Activated naive CD4-positive, alpha-beta T cell treated with anti-CD3 and anti-CD28 coated beads, Interleukin-2, amount 50 U/mL, for 24 hours (primary cell): ENCODE results near the gene FAM151A.

Source experiments
- H3K27ac Mint-ChIP-seq: one replicate; pipeline ENCODE4 v1.8.0; 2021; ENCODE audit warnings: mild to moderate bottlenecking, mixed read lengths
- H3K27me3 Mint-ChIP-seq: one replicate; pipeline ENCODE4 v1.8.0; 2021; ENCODE audit warnings: mixed read lengths
- H3K36me3 Mint-ChIP-seq: one replicate; pipeline ENCODE4 v1.8.0; 2021; ENCODE audit warnings: mixed read lengths
- H3K4me1 Mint-ChIP-seq: one replicate; pipeline ENCODE4 v1.8.0; 2021; ENCODE audit warnings: mixed read lengths
- H3K4me3 Mint-ChIP-seq: one replicate; pipeline ENCODE4 v1.8.0; 2021; ENCODE audit warnings: mild to moderate bottlenecking, mixed read lengths
- H3K9me3 Mint-ChIP-seq: one replicate; pipeline ENCODE4 v1.8.0; 2021; ENCODE audit warnings: mixed read lengths

Gene FAM151A

GRCh38 chr1:54623216-54624007, at the start of gene FAM151A:
TSS of gene FAM151A (minus strand) at chr1:54623525. CDS start at chr1:54623395, 130 bp downstream.
- Mint-ChIP-seq H3K27me3 (no peaks in the 10 kb centered on the region), H3K4me1 (no peaks in the 10 kb centered on the region), H3K27ac (no peak within 1 kb of the TSS), H3K36me3 (no peaks in the 10 kb centered on the region), H3K4me3 (no peak within 1 kb of the TSS), H3K9me3 (no peaks in the 10 kb centered on the region)

GRCh38 chr1:54671985-54672608, 48.8 kb upstream of the FAM151A start:
- H3K27ac Mint-ChIP-seq = no peak overlapping the region
- no peaks in the 10 kb centered on the region for H3K27me3 Mint-ChIP-seq
- H3K4me1 Mint-ChIP-seq = no peaks in the 10 kb centered on the region
- no peaks in the 10 kb centered on the region for H3K9me3 Mint-ChIP-seq
- H3K36me3 Mint-ChIP-seq = no peaks in the 10 kb centered on the region
- no peak overlapping the region for H3K4me3 Mint-ChIP-seq

- Mint-ChIP-seq H3K9me3 (no peaks in the 10 kb centered on the region), H3K27ac (no peak overlapping the region), H3K4me3 (no peak overlapping the region), H3K27me3 (no peaks in the 10 kb centered on the region), H3K4me1 (no peaks in the 10 kb centered on the region), H3K36me3 (no peaks in the 10 kb centered on the region)
Measured at GRCh38 chr1:54668567-54668966, 45.2 kb upstream of the FAM151A start.

GRCh38 chr1:54667797-54668196, 44.5 kb upstream of the FAM151A start:
- Mint-ChIP-seq H3K4me1 (no peaks in the 10 kb centered on the region), H3K36me3 (no peaks in the 10 kb centered on the region), H3K9me3 (no peaks in the 10 kb centered on the region), H3K27me3 (no peaks in the 10 kb centered on the region), H3K4me3 (no peak overlapping the region), H3K27ac (no peak overlapping the region)

- Mint-ChIP-seq H3K27me3 (no peaks in the 10 kb centered on the region), H3K36me3 (no peaks in the 10 kb centered on the region), H3K4me3 (no peak overlapping the region), H3K27ac (no peak overlapping the region), H3K4me1 (no peaks in the 10 kb centered on the region), H3K9me3 (no peaks in the 10 kb centered on the region)
Measured at GRCh38 chr1:54666333-54666732, 43.0 kb upstream of the FAM151A start.

- Mint-ChIP-seq H3K27me3 (no peaks in the 10 kb centered on the region), H3K4me3 (no peak overlapping the region), H3K27ac (no peak overlapping the region)
Measured at GRCh38 chr1:54665852-54666251, 42.5 kb upstream of the FAM151A start.

GRCh38 chr1:54664364-54664763, 41.0 kb upstream of the FAM151A start:
- Mint-ChIP-seq H3K36me3 (peaks cover 2% of the 10 kb centered on the region), H3K27me3 (no peaks in the 10 kb centered on the region), H3K9me3 (no peaks in the 10 kb centered on the region), H3K4me1 (no peaks in the 10 kb centered on the region), H3K27ac (no peak overlapping the region), H3K4me3 (no peak overlapping the region)

More at GRCh38 chr1:54665852-54666251, 42.5 kb upstream of the FAM151A start:
- H3K36me3 Mint-ChIP-seq = no peaks in the 10 kb centered on the region
- no peaks in the 10 kb centered on the region for H3K9me3 Mint-ChIP-seq
- H3K4me1 Mint-ChIP-seq = no peaks in the 10 kb centered on the region

- peaks cover 2% of the 10 kb centered on the region for H3K36me3 Mint-ChIP-seq
- H3K27me3 Mint-ChIP-seq = no peaks in the 10 kb centered on the region
- no peak overlapping the region for H3K27ac Mint-ChIP-seq
- no peak overlapping the region for H3K4me3 Mint-ChIP-seq
- no peaks in the 10 kb centered on the region for H3K4me1 Mint-ChIP-seq
- no peaks in the 10 kb centered on the region for H3K9me3 Mint-ChIP-seq
Measured at GRCh38 chr1:54663725-54664124, 40.4 kb upstream of the FAM151A start.

- Mint-ChIP-seq H3K27ac (no peak overlapping the region), H3K4me1 (no peaks in the 10 kb centered on the region), H3K36me3 (peaks cover 2% of the 10 kb centered on the region), H3K4me3 (no peak overlapping the region), H3K27me3 (no peaks in the 10 kb centered on the region), H3K9me3 (no peaks in the 10 kb centered on the region)
Measured at GRCh38 chr1:54658164-54658913, 35.0 kb upstream of the FAM151A start.

- Mint-ChIP-seq H3K27me3 (no peaks in the 10 kb centered on the region), H3K4me1 (no peaks in the 10 kb centered on the region), H3K36me3 (no peaks in the 10 kb centered on the region), H3K27ac (no peak overlapping the region), H3K4me3 (no peak overlapping the region), H3K9me3 (no peaks in the 10 kb centered on the region)
Measured at GRCh38 chr1:54653036-54653435, 29.7 kb upstream of the FAM151A start.

- Mint-ChIP-seq H3K36me3 (no peaks in the 10 kb centered on the region), H3K4me3 (no peak overlapping the region), H3K4me1 (no peaks in the 10 kb centered on the region), H3K9me3 (no peaks in the 10 kb centered on the region), H3K27ac (no peak overlapping the region), H3K27me3 (no peaks in the 10 kb centered on the region)
Measured at GRCh38 chr1:54652168-54652567, 28.8 kb upstream of the FAM151A start.

- no peak overlapping the region for H3K4me3 Mint-ChIP-seq
- no peaks in the 10 kb centered on the region for H3K9me3 Mint-ChIP-seq
- H3K36me3 Mint-ChIP-seq = no peaks in the 10 kb centered on the region
- H3K4me1 Mint-ChIP-seq = no peaks in the 10 kb centered on the region
- H3K27me3 Mint-ChIP-seq = peaks cover 1% of the 10 kb centered on the region
- H3K27ac Mint-ChIP-seq = no peak overlapping the region
Measured at GRCh38 chr1:54651608-54652007, 28.3 kb upstream of the FAM151A start.

- Mint-ChIP-seq H3K9me3 (no peaks in the 10 kb centered on the region), H3K27me3 (peaks cover 1% of the 10 kb centered on the region), H3K4me3 (no peak overlapping the region), H3K27ac (no peak overlapping the region), H3K36me3 (no peaks in the 10 kb centered on the region), H3K4me1 (no peaks in the 10 kb centered on the region)
Measured at GRCh38 chr1:54650417-54650816, 27.1 kb upstream of the FAM151A start.

GRCh38 chr1:54649921-54650320, 26.6 kb upstream of the FAM151A start:
- no peak overlapping the region for H3K4me3 Mint-ChIP-seq
- H3K4me1 Mint-ChIP-seq = no peaks in the 10 kb centered on the region

GRCh38 chr1:54649130-54649898, 26.0 kb upstream of the FAM151A start:
- no peaks in the 10 kb centered on the region for H3K4me1 Mint-ChIP-seq
- no peak overlapping the region for H3K4me3 Mint-ChIP-seq
- no peaks in the 10 kb centered on the region for H3K9me3 Mint-ChIP-seq
- H3K27me3 Mint-ChIP-seq = peaks cover 1% of the 10 kb centered on the region
- H3K27ac Mint-ChIP-seq = no peak overlapping the region
- no peaks in the 10 kb centered on the region for H3K36me3 Mint-ChIP-seq

More at GRCh38 chr1:54649921-54650320, 26.6 kb upstream of the FAM151A start:
- Mint-ChIP-seq H3K36me3 (no peaks in the 10 kb centered on the region), H3K9me3 (no peaks in the 10 kb centered on the region), H3K27ac (no peak overlapping the region), H3K27me3 (peaks cover 1% of the 10 kb centered on the region)
